GM21717 (cell line): ENCODE data around the gene MRPL18.
"Not testable (repeated sequence)": the region's sequence is repeated elsewhere in the genome, so short reads cannot be mapped to it uniquely, and the experiment has no call there.

Source experiments
- ATAC-seq: cut with Tn5 transposase; IDR thresholded peaks from one replicate; pipeline ENCODE4 v1.9.1; 2021; ENCODE audit warnings: mild to moderate bottlenecking, moderate library complexity; ENCODE audit not compliant: unreplicated experiment

The MRPL18 gene

GRCh38 chr6:159815410-159815809, 25.1 kb downstream of the MRPL18 start:
- no peak for ATAC-seq

GRCh38 chr6:159816775-159817174, 26.5 kb downstream of the MRPL18 start:
- not testable (repeated sequence) for ATAC-seq

- ATAC-seq = no peak
Measured at GRCh38 chr6:159817951-159818739, 27.9 kb downstream of the MRPL18 start.

- ATAC-seq = no peak
Measured at GRCh38 chr6:159819098-159819497, 28.8 kb downstream of the MRPL18 start.

- ATAC-seq = no peak
Measured at GRCh38 chr6:159819932-159820640, 29.8 kb downstream of the MRPL18 start.

GRCh38 chr6:159821122-159821521, 30.9 kb downstream of the MRPL18 start:
- no peak for ATAC-seq

GRCh38 chr6:159821726-159822125, 31.5 kb downstream of the MRPL18 start:
- ATAC-seq = no peak

GRCh38 chr6:159823953-159824352, 33.7 kb downstream of the MRPL18 start:
- ATAC-seq = no peak

- not testable (repeated sequence) for ATAC-seq
Measured at GRCh38 chr6:159824690-159825089, 34.4 kb downstream of the MRPL18 start.

- ATAC-seq = no peak
Measured at GRCh38 chr6:159826004-159826403, 35.7 kb downstream of the MRPL18 start.

- no peak for ATAC-seq
Measured at GRCh38 chr6:159826968-159827647, 36.8 kb downstream of the MRPL18 start.

GRCh38 chr6:159828074-159828473, 37.8 kb downstream of the MRPL18 start:
- no peak for ATAC-seq

GRCh38 chr6:159829526-159829925, 39.3 kb downstream of the MRPL18 start:
- no peak for ATAC-seq

GRCh38 chr6:159830501-159831372, 40.5 kb downstream of the MRPL18 start:
- no peak for ATAC-seq

GRCh38 chr6:159831373-159831679, 41.1 kb downstream of the MRPL18 start:
- no peak for ATAC-seq

GRCh38 chr6:159832946-159833345, 42.7 kb downstream of the MRPL18 start:
- no peak for ATAC-seq

GRCh38 chr6:159833556-159833955, 43.3 kb downstream of the MRPL18 start:
- no peak for ATAC-seq

- no peak for ATAC-seq
Measured at GRCh38 chr6:159833997-159834603, 43.8 kb downstream of the MRPL18 start.

GRCh38 chr6:159836718-159837490, 46.6 kb downstream of the MRPL18 start:
- ATAC-seq = no peak

- ATAC-seq = no peak
Measured at GRCh38 chr6:159837511-159837910, 47.2 kb downstream of the MRPL18 start.
